IPS-NIHi7 (cell line): ENCODE data around the gene P2RY6.

Experiments used
- DNase-seq: peaks from one replicate; pipeline ENCODE4 v3.0.0; 2012; ENCODE audit warnings: mixed read lengths; ENCODE audit errors: extremely low spot score

Gene P2RY6

DNA sequence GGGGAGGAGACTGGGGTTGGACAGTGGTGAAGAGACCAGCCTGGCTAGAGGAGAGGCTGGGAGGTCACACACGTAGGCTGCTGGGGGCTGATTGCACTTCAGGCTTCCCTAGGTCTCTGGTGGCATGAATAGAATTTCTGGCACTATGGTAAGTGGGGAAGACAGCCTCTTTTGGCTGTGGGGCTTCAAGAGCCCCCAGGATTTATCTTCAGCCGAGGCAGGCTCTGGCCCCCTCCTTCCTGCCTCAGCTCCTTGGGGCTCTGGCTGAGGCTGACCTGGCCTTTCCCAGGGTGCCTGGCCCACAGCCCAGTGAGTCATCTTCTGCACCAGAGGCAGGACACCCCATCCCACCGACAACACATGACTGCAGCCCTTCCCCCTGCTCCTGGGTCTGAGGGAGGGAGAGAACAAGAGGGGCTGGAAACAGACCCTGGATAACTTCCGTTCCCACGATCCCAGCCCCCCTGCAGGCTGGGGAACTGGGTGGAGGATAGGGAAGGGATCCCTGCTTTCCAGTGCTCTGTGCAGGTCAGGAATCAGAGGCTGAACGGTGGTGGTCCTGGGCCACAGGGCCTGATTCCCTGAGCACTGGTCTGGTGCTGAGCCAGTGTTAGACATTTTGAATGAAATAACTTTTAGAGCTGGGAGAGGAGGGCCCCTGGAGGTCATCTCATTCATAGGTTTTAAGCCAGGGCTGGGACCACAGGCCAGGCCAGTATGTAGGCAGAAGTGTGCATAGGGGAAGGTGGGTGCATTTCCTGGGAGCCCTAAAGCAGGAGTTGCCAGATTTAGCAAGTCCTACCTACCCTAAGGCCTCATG lies 62.5 kb downstream of the P2RY6 start:
- DNase-seq, result peak; percentile 35

- peak; percentile 88 for DNase-seq
Observed at GRCh38 chr11:73335204-73335923, 63.2 kb downstream of the P2RY6 start.

DNA sequence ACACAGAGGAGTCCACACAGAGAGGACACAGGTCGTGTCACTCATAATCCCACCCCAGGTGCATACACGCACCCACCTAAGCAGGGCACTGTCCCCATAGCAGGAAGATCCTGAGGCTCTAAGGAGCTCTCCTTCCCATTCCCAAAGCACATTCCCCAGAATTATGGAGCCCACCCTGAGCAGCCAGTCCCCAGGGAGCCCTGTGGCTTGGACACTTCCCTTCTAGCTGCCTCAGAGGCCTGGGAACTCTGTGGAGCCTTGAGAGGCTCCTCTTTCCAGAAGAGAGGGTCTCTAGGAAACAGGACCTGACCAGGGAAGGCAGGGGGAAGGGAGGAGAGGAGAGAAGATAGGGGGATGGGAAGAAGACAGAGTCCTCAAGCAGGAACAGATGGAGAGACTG lies 65.7 kb downstream of the P2RY6 start:
- no peak for DNase-seq

DNA sequence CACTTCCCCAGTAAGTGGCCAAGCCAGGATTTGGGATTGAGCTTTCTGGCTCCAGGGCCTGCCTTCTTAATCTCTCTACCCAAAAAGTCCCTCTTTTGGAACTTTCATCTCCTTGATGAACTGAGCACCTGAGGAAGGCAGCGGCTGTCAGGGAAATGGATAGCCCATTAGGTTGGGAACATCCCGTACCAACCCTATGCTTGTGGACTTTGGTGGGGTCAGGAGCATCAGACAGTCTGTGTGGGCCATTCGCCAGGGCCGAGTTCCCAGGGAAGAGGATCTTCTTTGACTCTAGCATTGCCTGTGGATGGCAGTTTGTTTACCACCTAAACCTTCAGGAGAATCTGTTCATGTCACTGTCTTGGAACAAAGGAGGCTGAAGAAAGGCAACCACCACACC lies 66.1 kb downstream of the P2RY6 start:
- no peak for DNase-seq

DNA sequence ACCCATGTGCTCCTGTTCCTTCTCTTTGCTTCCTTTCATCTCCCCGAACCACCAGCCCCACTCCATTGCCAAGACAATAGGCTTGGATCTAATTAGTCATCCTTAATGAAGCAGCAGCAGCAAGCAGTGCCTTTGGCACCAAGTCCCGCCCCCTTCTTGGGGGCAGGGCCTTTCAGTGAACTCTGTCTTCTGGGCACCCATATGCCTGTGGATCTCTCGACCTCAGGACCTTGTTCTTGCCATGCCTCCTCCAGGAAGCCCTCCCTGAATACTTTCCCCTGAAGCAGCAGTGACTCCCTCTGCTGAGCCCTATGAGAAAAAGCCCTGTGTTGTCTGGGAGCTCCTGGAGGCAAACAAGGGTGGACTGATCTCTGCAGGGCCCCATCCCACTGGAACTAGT lies 68.0 kb downstream of the P2RY6 start:
- peak; percentile 28 for DNase-seq

DNA sequence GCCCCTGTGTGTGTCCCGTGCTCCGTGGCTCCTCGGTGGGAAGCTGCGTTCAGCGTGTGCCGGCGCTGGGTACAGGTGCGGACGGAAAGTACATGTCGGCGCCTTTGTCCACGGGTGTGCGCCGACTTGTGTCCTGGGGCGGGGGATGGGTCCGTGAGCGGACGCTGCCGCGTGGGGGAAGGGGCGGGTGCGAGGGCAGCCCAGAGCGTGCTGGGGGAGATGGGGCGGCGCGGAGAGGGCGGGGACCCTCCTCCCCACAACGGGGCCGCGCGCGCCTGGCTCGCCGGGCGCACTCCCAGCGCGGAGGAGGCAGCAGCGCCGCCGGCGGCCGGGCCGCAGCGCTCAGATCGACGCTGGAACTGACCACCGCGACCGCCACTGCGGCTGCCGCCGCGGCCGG lies 70.5 kb downstream of the P2RY6 start:
- DNase-seq, result peak; percentile 48

GRCh38 chr11:73343076-73343873 lies 71.1 kb downstream of the P2RY6 start:
- no peak for DNase-seq

GRCh38 chr11:73344191-73344607 lies 72.1 kb downstream of the P2RY6 start:
- no peak for DNase-seq

GRCh38 chr11:73345481-73346160 lies 73.5 kb downstream of the P2RY6 start:
- DNase-seq, result no peak

DNA sequence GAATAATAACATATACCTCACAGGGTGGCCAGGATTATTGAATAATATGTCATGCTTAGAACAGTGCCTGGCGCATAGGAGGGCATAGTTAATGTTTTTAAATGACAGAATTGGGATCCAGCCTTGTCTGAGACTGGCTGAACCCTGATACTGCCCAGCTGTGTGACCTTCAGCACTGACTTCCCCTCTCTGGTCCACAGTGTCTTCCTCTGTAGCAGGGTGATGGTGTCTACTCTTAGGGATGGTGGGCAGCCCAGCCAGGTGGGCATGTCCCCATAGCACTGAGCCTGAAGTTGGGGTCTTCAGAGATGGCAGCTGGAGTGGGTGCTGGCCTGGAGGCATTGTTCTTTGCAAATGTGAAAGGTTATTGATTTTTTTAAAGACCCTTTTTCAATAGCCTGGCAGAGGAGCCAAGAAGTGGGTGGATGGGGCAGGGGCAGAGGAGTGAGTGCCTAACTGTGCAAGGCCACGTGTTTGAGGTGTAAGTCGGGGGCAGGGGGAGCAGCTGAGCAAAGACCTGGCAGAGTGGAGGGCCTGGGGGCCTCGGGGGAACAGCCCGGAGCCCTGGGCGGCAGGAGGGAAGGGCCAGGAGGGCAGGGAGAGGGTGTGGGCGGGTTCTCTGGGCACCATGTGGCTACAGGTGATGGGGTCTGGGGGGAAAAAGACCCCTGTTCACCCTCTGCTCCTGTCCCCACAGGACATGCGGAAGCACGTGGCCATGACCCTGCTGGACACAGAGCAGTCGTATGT lies 74.2 kb downstream of the P2RY6 start:
- DNase-seq, result no peak

GRCh38 chr11:73347067-73347466 lies 74.9 kb downstream of the P2RY6 start:
- no peak for DNase-seq
